K562 (cell line): ENCODE data around the gene LHPP. TPM values are rescaled to one million over a fixed set of nuclear protein-coding genes. Genes with fewer than 3 reads are reported as not detected.
A peak's percentile ranks its signal among the peaks of the same experiment; 100 is the strongest.

ENCODE experiments used
- ATAC-seq: fragments of 200-7000 bp; cut with Tn5 transposase; 3 replicates; pipeline ENCODE4 v1.9.1; 2020; ENCODE audit warnings: moderate library complexity
- BruUV-seq: library from RNA; stranded (reverse); fragments of 400-500 nt; replicated peaks from 2 replicates; lab custom pipeline; 2021; lab: Mats Ljungman, UMichigan
- CTCF ChIA-PET: fragments of 300-600 bp; formaldehyde crosslinking; extraction: SDS; loops from one replicate; lab custom pipeline; 2021; ENCODE audit warnings: low intra/inter-chr PET ratio; lab: Yijun Ruan, JAX
- POLR2A ChIA-PET: fragments of 300-600, 350-650 bp; sonication (Branson Sonifier 250); formaldehyde crosslinking; extraction: SDS; loops from one replicate; lab custom pipeline; 2021; ENCODE audit warnings: antibody characterized with exemption, inconsistent platforms; lab: Yijun Ruan, JAX
- DNase-seq, 4 experiments: peaks; one replicate each; pipeline versions ENCODE4 v3.0.0 to v3.0.0-alpha.2; 2011 to 2018; ENCODE audit warnings: low spot score in 3 of 4, mixed read lengths in 3 of 4; ENCODE audit errors: extremely low read depth in 1 of 4
- FAIRE-seq: peaks from 2 replicates; lab custom pipeline; 2011; peaks lifted over from hg19 to GRCh38; lab: Jason Lieb, UNC
- H2AFZ ChIP-seq: 2 replicates; pipeline ENCODE4 v1.6.0; 2011; ENCODE audit warnings: low read depth, low read length, control low read depth, inconsistent platforms
- H3K27ac ChIP-seq: fragments of 200-600 bp; 3 replicates; pipeline ENCODE4 v1.8.0; 2011; ENCODE audit warnings: low read depth, mild to moderate bottlenecking, control low read depth, inconsistent platforms, low read length, moderate library complexity, mixed read lengths; ENCODE audit errors: extremely low read depth
- H3K27me3 ChIP-seq, 2 experiments: fragments of 300-600 bp in 1 of 2; 2 replicates in 1 of 2; 3 replicates in 1 of 2; pipeline versions ENCODE4 v1.6.0 to v1.8.0; 2011; ENCODE audit warnings: inconsistent platforms in 2 of 2, low read length in 2 of 2, mild to moderate bottlenecking in 1 of 2, mixed read lengths in 1 of 2, moderate library complexity in 1 of 2; ENCODE audit not compliant: control insufficient read depth in 2 of 2, insufficient read depth in 2 of 2
- H3K36me3 ChIP-seq: fragments of 300-600 bp; 3 replicates; pipeline ENCODE4 v1.8.0; 2011; ENCODE audit warnings: mild to moderate bottlenecking, low read length, inconsistent platforms; ENCODE audit not compliant: control insufficient read depth, insufficient read depth
- H3K4me1 ChIP-seq, 2 experiments: fragments of 200-600 bp in 1 of 2; replicated peaks in 1 of 2; 2 replicates in 1 of 2; 3 replicates in 1 of 2; pipeline versions ENCODE4 v1.5.1 to v1.8.0; 2011; ENCODE audit warnings: inconsistent platforms in 2 of 2, low read length in 2 of 2, mild to moderate bottlenecking in 1 of 2, mixed read lengths in 1 of 2, moderate library complexity in 1 of 2; ENCODE audit not compliant: control insufficient read depth in 2 of 2, insufficient read depth in 2 of 2
- H3K4me2 ChIP-seq: 2 replicates; pipeline ENCODE4 v1.6.1; 2011; ENCODE audit warnings: low read length, control low read depth, inconsistent platforms, mixed read lengths; ENCODE audit not compliant: insufficient read depth
- H3K4me3 ChIP-seq: fragments of 200-600 bp; sonication (generic), shearing (Covaris generic); 2 replicates; pipeline ENCODE4 v1.5.1; 2016; ENCODE audit warnings: control low read depth, inconsistent platforms
- H3K79me2 ChIP-seq: fragments of 200-600 bp; 3 replicates; pipeline ENCODE4 v1.8.0; 2011; ENCODE audit warnings: low read length, inconsistent platforms; ENCODE audit not compliant: control insufficient read depth, insufficient read depth
- H3K9ac ChIP-seq, 2 experiments: 2 replicates each; pipeline versions ENCODE4 v1.6.0 to v1.6.1; 2011; ENCODE audit warnings: low read depth in 2 of 2, low read length in 2 of 2, control low read depth in 1 of 2, inconsistent platforms in 1 of 2, mild to moderate bottlenecking in 1 of 2, mixed read lengths in 1 of 2; ENCODE audit not compliant: insufficient read depth in 1 of 2
- H3K9me1 ChIP-seq: one replicate; pipeline ENCODE4 v1.6.0; 2011; ENCODE audit warnings: inconsistent platforms, mild to moderate bottlenecking, low read length, moderate library complexity; ENCODE audit not compliant: control insufficient read depth, insufficient read depth
- H3K9me3 ChIP-seq: replicated peaks from 2 replicates; pipeline ENCODE4 v1.5.1; 2011; ENCODE audit warnings: low read depth, low read length, inconsistent platforms; ENCODE audit not compliant: control insufficient read depth, insufficient read depth
- H4K20me1 ChIP-seq: replicated peaks from 2 replicates; pipeline ENCODE4 v1.6.1; 2011; ENCODE audit warnings: low read length, inconsistent platforms, mixed read lengths; ENCODE audit not compliant: control insufficient read depth, insufficient read depth
- CHAMP1 ChIP-seq: fragments of 450-650 bp; IDR thresholded peaks from 2 replicates; pipeline ENCODE4 v1.6.1; 2016; ENCODE audit warnings: mild to moderate bottlenecking
- ESRRA ChIP-seq: fragments of 450-650 bp; IDR thresholded peaks from 2 replicates; pipeline ENCODE4 v1.6.1; 2014; ENCODE audit warnings: low read depth, mild to moderate bottlenecking, moderate library complexity, borderline replicate concordance
- EWSR1 ChIP-seq: fragments of 450-650 bp; IDR thresholded peaks from 2 replicates; pipeline ENCODE4 v1.6.1; 2018; ENCODE audit warnings: borderline replicate concordance, mild to moderate bottlenecking, low read depth, moderate library complexity; ENCODE audit not compliant: partially characterized antibody
- GTF2A2 ChIP-seq: IDR thresholded peaks from 2 replicates; pipeline ENCODE4 v1.6.1; 2016; ENCODE audit warnings: mild to moderate bottlenecking, missing genetic modification characterization, missing compliant biosample characterization
- IFI16 ChIP-seq: fragments of 250-450 bp; sonication (Bioruptor Pico); IDR thresholded peaks from 2 replicates; pipeline ENCODE4 v2.1.2; 2022; ENCODE audit warnings: mild to moderate bottlenecking, inconsistent platforms
- MECOM ChIP-seq: fragments of 250-450 bp; sonication (Bioruptor Pico); IDR thresholded peaks from 2 replicates; pipeline ENCODE4 v1.8.0; 2022; ENCODE audit warnings: inconsistent platforms
- MEF2A ChIP-seq: IDR thresholded peaks from 2 replicates; pipeline ENCODE4 v1.6.1; 2011; ENCODE audit warnings: low read depth, mild to moderate bottlenecking, low read length, moderate library complexity; ENCODE audit not compliant: control insufficient read depth
- NFIC ChIP-seq: fragments of 450-650 bp; IDR thresholded peaks from 2 replicates; pipeline ENCODE4 v1.6.1; 2017; ENCODE audit warnings: mild to moderate bottlenecking, inconsistent platforms
- PRMT5 ChIP-seq: sonication (generic); formaldehyde crosslinking; IDR thresholded peaks from 2 replicates; pipeline ENCODE4 v1.5.0; 2020; ENCODE audit warnings: missing genetic modification reagents
- RBM15 ChIP-seq: fragments of 200-400 bp; formaldehyde crosslinking; IDR thresholded peaks from 2 replicates; pipeline ENCODE4 v1.6.1; 2018; ENCODE audit warnings: mild to moderate bottlenecking, low read length, moderate library complexity; ENCODE audit not compliant: insufficient read depth
- RCOR1 ChIP-seq, 2 experiments: IDR thresholded peaks; 2 replicates each; pipeline ENCODE4 v1.6.1; 2012; ENCODE audit warnings: low read depth in 2 of 2, low read length in 2 of 2, borderline replicate concordance in 1 of 2, improper control_type of control experiment in 1 of 2
- ZNF324 ChIP-seq: fragments of 250-450 bp; sonication (Bioruptor Pico); IDR thresholded peaks from 2 replicates; pipeline ENCODE4 v1.4.0; 2020; ENCODE audit warnings: mild to moderate bottlenecking
- ZNF699 ChIP-seq: fragments of 250-450 bp; sonication (Bioruptor Pico); IDR thresholded peaks from 2 replicates; pipeline ENCODE4 v1.8.0; 2021; ENCODE audit warnings: mild to moderate bottlenecking, moderate library complexity; ENCODE audit not compliant: insufficient replicate concordance
- WGBS: fragments of 100-300 bp; shearing (Covaris generic); methylation state at CpG from one replicate; pipeline ENCODE4 v1.1.6; 2016; ENCODE audit warnings: low coverage, mixed read lengths; ENCODE audit not compliant: insufficient coverage; ENCODE audit errors: missing lambda C conversion rate; 5-methylcytosine and 5-hydroxymethylcytosine counted together
- in situ Hi-C: fragments of 300-500 bp; cut with MboI; formaldehyde crosslinking; loops from 4 replicates; pipeline ENCODE4 v1.15.0; 2018; ENCODE audit warnings: inconsistent platforms, mixed read lengths
- intact Hi-C: fragments of 100-400 bp; cut with micrococcal nuclease; formaldehyde crosslinking; loops from 2 replicates; pipeline ENCODE4 v1.14.2; 2022
- polyA plus RNA-seq, 8 experiments: library from polyadenylated mRNA; depleted of rRNA in 4 of 8; stranded (reverse) in 5 of 8; unstranded in 3 of 8; fragments of >200 nt; fragmentation: Nextera tagmentation in 2 of 8; fragmentation: Illumina TruSeq in 1 of 8; extraction: Ambion mirVana in 2 of 8; extraction: Trizol in 1 of 8; gene quantifications; 2 replicates each; pipeline versions ENCODE4 v1.2.1 to v1.2.3, GENCODE V29; 2011 to 2014; ENCODE audit warnings: inconsistent platforms in 1 of 8, missing spikeins in 1 of 8
- total RNA-seq, 7 experiments: library from RNA; depleted of rRNA in 6 of 7; stranded (reverse); fragments of >200 nt in 6 of 7; fragmentation: Illumina TruSeq in 2 of 7; extraction: Trizol in 2 of 7; gene quantifications; 2 replicates each; pipeline versions ENCODE4 v1.2.1 to v1.2.3, GENCODE V29; 2011 to 2021; ENCODE audit warnings: low replicate concordance in 1 of 7

LHPP gene
- total and polyA plus RNA-seq, 9 of the 15 experiments (the other 6 are each of a cell fraction or from before 2014, with no cell fraction given): 0.34 to 7.4 (median 3.0) TPM

GRCh38 chr10:124465003-124465776 is 3.6 kb downstream of the LHPP start (continued):
- TF ChIP-seq RBM15 (no peak), ZNF324 (CRISPR knock-in tag) (no peak), CHAMP1 (no peak), PRMT5 (no peak)

- H3K36me3 ChIP-seq: no peaks in the 10 kb centered on the region
- no peak overlapping the region for H3K9ac ChIP-seq
- peak; percentile 68 for FAIRE-seq
- no TSS peak for BruUV-seq
- H3K9me1 ChIP-seq: no peaks in the 10 kb centered on the region
- ChIA-PET CTCF (interaction anchor here (0.6 kb wide), 1 partner anchor 76 kb away, joined by 3 read pairs; no protein-coding TSS in a partner anchor), POLR2A (no interaction called here)
- H3K4me1 ChIP-seq: peaks cover 24 to 43% of the 10 kb centered on the region in 2 experiments
- no peak overlapping the region for H3K4me3 ChIP-seq
- peak overlapping the region; percentile 30; the same call in 1 of the 3 replicates for H3K27ac ChIP-seq
- H3K9me3 ChIP-seq: no peaks in the 10 kb centered on the region
- intact Hi-C loops: loop anchor here (5.0 kb wide), 1 partner anchor 49 kb away; the partner anchor contains the start of gene OAT
- WGBS: 21% methylated on average over 9 of the region's 9 CpGs
- in situ Hi-C loops: no loop called here
- no peaks in the 10 kb centered on the region for H3K27me3 ChIP-seq
- H3K4me2 ChIP-seq: peak overlapping the region; percentile 63
- peaks cover 16% of the 10 kb centered on the region for H3K79me2 ChIP-seq
- DNase-seq: peak in 1 of 4 experiments; percentile 41
- no peak for ATAC-seq
- H4K20me1 ChIP-seq: no peaks in the 10 kb centered on the region
- H2AFZ ChIP-seq: peak overlapping the region; percentile 72
- TF ChIP-seq MECOM: peak; percentile 64; the same call in 1 of the 2 replicates
- TF ChIP-seq MEF2A: no peak
- no peak for TF ChIP-seq ZNF699
- peak; percentile 96 for TF ChIP-seq ESRRA
- no peak for TF ChIP-seq EWSR1
- TF ChIP-seq RCOR1 (IDR thresholded peaks at IDR 0.05; ENCODE audit: borderline replicate concordance in 1 of 2, low read depth in 2 of 2, low read length in 2 of 2): peak in 1 of 2 experiments; percentile 16; a peak in 1 of 4 replicates
- TF ChIP-seq NFIC: peak; percentile 75
- TF ChIP-seq GTF2A2: no peak
- TF ChIP-seq IFI16 (CRISPR knock-in tag): no peak
Measured at GRCh38 chr10:124465777-124466488, 4.3 kb downstream of the LHPP start.
